K562 (cell line): ENCODE data around the gene TDRD9. TPM values are rescaled to one million over a fixed set of nuclear protein-coding genes. Genes with fewer than 3 reads are reported as not detected.

Experiments
- ATAC-seq: fragments of 200-7000 bp; cut with Tn5 transposase; 3 replicates; pipeline ENCODE4 v1.9.1; 2020; ENCODE audit warnings: moderate library complexity
- BruUV-seq: library from RNA; stranded (reverse); fragments of 400-500 nt; replicated peaks from 2 replicates; lab custom pipeline; 2021; lab: Mats Ljungman, UMichigan
- CTCF ChIA-PET: fragments of 300-600 bp; formaldehyde crosslinking; extraction: SDS; loops from one replicate; lab custom pipeline; 2021; ENCODE audit warnings: low intra/inter-chr PET ratio; lab: Yijun Ruan, JAX
- POLR2A ChIA-PET: fragments of 300-600, 350-650 bp; sonication (Branson Sonifier 250); formaldehyde crosslinking; extraction: SDS; loops from one replicate; lab custom pipeline; 2021; ENCODE audit warnings: antibody characterized with exemption, inconsistent platforms; lab: Yijun Ruan, JAX
- DNase-seq, 4 experiments: peaks; one replicate each; pipeline versions ENCODE4 v3.0.0 to v3.0.0-alpha.2; 2011 to 2018; ENCODE audit warnings: low spot score in 3 of 4, mixed read lengths in 3 of 4; ENCODE audit errors: extremely low read depth in 1 of 4
- FAIRE-seq: peaks from 2 replicates; lab custom pipeline; 2011; peaks lifted over from hg19 to GRCh38; lab: Jason Lieb, UNC
- H2AFZ ChIP-seq: 2 replicates; pipeline ENCODE4 v1.6.0; 2011; ENCODE audit warnings: low read depth, low read length, control low read depth, inconsistent platforms
- H3K27ac ChIP-seq: fragments of 200-600 bp; 3 replicates; pipeline ENCODE4 v1.8.0; 2011; ENCODE audit warnings: low read depth, mild to moderate bottlenecking, control low read depth, inconsistent platforms, low read length, moderate library complexity, mixed read lengths; ENCODE audit errors: extremely low read depth
- H3K27me3 ChIP-seq, 2 experiments: fragments of 300-600 bp in 1 of 2; 2 replicates in 1 of 2; 3 replicates in 1 of 2; pipeline versions ENCODE4 v1.6.0 to v1.8.0; 2011; ENCODE audit warnings: inconsistent platforms in 2 of 2, low read length in 2 of 2, mild to moderate bottlenecking in 1 of 2, mixed read lengths in 1 of 2, moderate library complexity in 1 of 2; ENCODE audit not compliant: control insufficient read depth in 2 of 2, insufficient read depth in 2 of 2
- H3K36me3 ChIP-seq: fragments of 300-600 bp; 3 replicates; pipeline ENCODE4 v1.8.0; 2011; ENCODE audit warnings: mild to moderate bottlenecking, low read length, inconsistent platforms; ENCODE audit not compliant: control insufficient read depth, insufficient read depth
- H3K4me1 ChIP-seq, 2 experiments: fragments of 200-600 bp in 1 of 2; replicated peaks in 1 of 2; 2 replicates in 1 of 2; 3 replicates in 1 of 2; pipeline versions ENCODE4 v1.5.1 to v1.8.0; 2011; ENCODE audit warnings: inconsistent platforms in 2 of 2, low read length in 2 of 2, mild to moderate bottlenecking in 1 of 2, mixed read lengths in 1 of 2, moderate library complexity in 1 of 2; ENCODE audit not compliant: control insufficient read depth in 2 of 2, insufficient read depth in 2 of 2
- H3K4me2 ChIP-seq: 2 replicates; pipeline ENCODE4 v1.6.1; 2011; ENCODE audit warnings: low read length, control low read depth, inconsistent platforms, mixed read lengths; ENCODE audit not compliant: insufficient read depth
- H3K4me3 ChIP-seq: fragments of 200-600 bp; sonication (generic), shearing (Covaris generic); 2 replicates; pipeline ENCODE4 v1.5.1; 2016; ENCODE audit warnings: control low read depth, inconsistent platforms
- H3K79me2 ChIP-seq: fragments of 200-600 bp; 3 replicates; pipeline ENCODE4 v1.8.0; 2011; ENCODE audit warnings: low read length, inconsistent platforms; ENCODE audit not compliant: control insufficient read depth, insufficient read depth
- H3K9ac ChIP-seq, 2 experiments: 2 replicates each; pipeline versions ENCODE4 v1.6.0 to v1.6.1; 2011; ENCODE audit warnings: low read depth in 2 of 2, low read length in 2 of 2, control low read depth in 1 of 2, inconsistent platforms in 1 of 2, mild to moderate bottlenecking in 1 of 2, mixed read lengths in 1 of 2; ENCODE audit not compliant: insufficient read depth in 1 of 2
- H3K9me1 ChIP-seq: one replicate; pipeline ENCODE4 v1.6.0; 2011; ENCODE audit warnings: inconsistent platforms, mild to moderate bottlenecking, low read length, moderate library complexity; ENCODE audit not compliant: control insufficient read depth, insufficient read depth
- H3K9me3 ChIP-seq: replicated peaks from 2 replicates; pipeline ENCODE4 v1.5.1; 2011; ENCODE audit warnings: low read depth, low read length, inconsistent platforms; ENCODE audit not compliant: control insufficient read depth, insufficient read depth
- H4K20me1 ChIP-seq: replicated peaks from 2 replicates; pipeline ENCODE4 v1.6.1; 2011; ENCODE audit warnings: low read length, inconsistent platforms, mixed read lengths; ENCODE audit not compliant: control insufficient read depth, insufficient read depth
- CTCFL ChIP-seq: IDR thresholded peaks from 2 replicates; pipeline ENCODE4 v1.6.1; 2011; ENCODE audit warnings: borderline replicate concordance, low read depth, mild to moderate bottlenecking, moderate library complexity, low read length; ENCODE audit not compliant: insufficient read depth, poor library complexity, severe bottlenecking
- ELF2 ChIP-seq: fragments of 250-450 bp; sonication (Bioruptor Pico); IDR thresholded peaks from 2 replicates; pipeline ENCODE4 v1.5.0; 2021; ENCODE audit warnings: mild to moderate bottlenecking
- GTF2B ChIP-seq: IDR thresholded peaks from 2 replicates; pipeline ENCODE4 v1.6.1; 2011; ENCODE audit not compliant: insufficient read length; ENCODE audit errors: extremely low read depth
- JUN ChIP-seq, 2 experiments: sonication (generic) in 1 of 2; formaldehyde crosslinking in 1 of 2; IDR thresholded peaks; 2 replicates each; pipeline versions ENCODE4 v1.6.1 to v1.8.0; 2012 to 2022; ENCODE audit warnings: borderline replicate concordance in 2 of 2, mild to moderate bottlenecking in 2 of 2, improper control_type of control experiment in 1 of 2, low read depth in 1 of 2, low read length in 1 of 2, missing genetic modification reagents in 1 of 2
- MTF1 ChIP-seq: fragments of 250-450 bp; sonication (Bioruptor Pico); IDR thresholded peaks from 2 replicates; pipeline ENCODE4 v1.9.0; 2021; ENCODE audit warnings: moderate library complexity, mild to moderate bottlenecking, inconsistent platforms, borderline replicate concordance
- ZBTB34 ChIP-seq: fragments of 250-450 bp; sonication (Bioruptor Pico); IDR thresholded peaks from 2 replicates; pipeline ENCODE4 v1.8.0; 2021; ENCODE audit warnings: mild to moderate bottlenecking, moderate library complexity
- ZNF121 ChIP-seq: sonication (generic); formaldehyde crosslinking; conservative IDR thresholded peaks from 2 replicates; pipeline ENCODE4 v1.8.0; 2022; ENCODE audit warnings: missing genetic modification reagents
- ZNF507 ChIP-seq: conservative IDR thresholded peaks from 2 replicates; pipeline ENCODE4 v1.6.1; 2017; ENCODE audit warnings: missing genetic modification characterization, missing compliant biosample characterization
- ZSCAN32 ChIP-seq: fragments of 450-650 bp; formaldehyde crosslinking; IDR thresholded peaks from 2 replicates; pipeline ENCODE4 v1.4.0; 2020; ENCODE audit warnings: mild to moderate bottlenecking, moderate library complexity
- WGBS: fragments of 100-300 bp; shearing (Covaris generic); methylation state at CpG from one replicate; pipeline ENCODE4 v1.1.6; 2016; ENCODE audit warnings: low coverage, mixed read lengths; ENCODE audit not compliant: insufficient coverage; ENCODE audit errors: missing lambda C conversion rate; 5-methylcytosine and 5-hydroxymethylcytosine counted together
- in situ Hi-C: fragments of 300-500 bp; cut with MboI; formaldehyde crosslinking; loops from 4 replicates; pipeline ENCODE4 v1.15.0; 2018; ENCODE audit warnings: inconsistent platforms, mixed read lengths
- intact Hi-C: fragments of 100-400 bp; cut with micrococcal nuclease; formaldehyde crosslinking; loops from 2 replicates; pipeline ENCODE4 v1.14.2; 2022
- polyA plus RNA-seq, 8 experiments: library from polyadenylated mRNA; depleted of rRNA in 4 of 8; stranded (reverse) in 5 of 8; unstranded in 3 of 8; fragments of >200 nt; fragmentation: Nextera tagmentation in 2 of 8; fragmentation: Illumina TruSeq in 1 of 8; extraction: Ambion mirVana in 2 of 8; extraction: Trizol in 1 of 8; gene quantifications; 2 replicates each; pipeline versions ENCODE4 v1.2.1 to v1.2.3, GENCODE V29; 2011 to 2014; ENCODE audit warnings: inconsistent platforms in 1 of 8, missing spikeins in 1 of 8
- total RNA-seq, 7 experiments: library from RNA; depleted of rRNA in 6 of 7; stranded (reverse); fragments of >200 nt in 6 of 7; fragmentation: Illumina TruSeq in 2 of 7; extraction: Trizol in 2 of 7; gene quantifications; 2 replicates each; pipeline versions ENCODE4 v1.2.1 to v1.2.3, GENCODE V29; 2011 to 2021; ENCODE audit warnings: low replicate concordance in 1 of 7
- TF ChIP-seq, protein P1 (sequence below): fragments of 450-650 bp; IDR thresholded peaks from 2 replicates; pipeline ENCODE4 v1.6.1; 2016; ENCODE audit warnings: missing biosample characterization, missing genetic modification characterization
- TF ChIP-seq, protein P2 (sequence below): sonication (generic); formaldehyde crosslinking; IDR thresholded peaks from 2 replicates; pipeline ENCODE4 v1.8.0; 2022; ENCODE audit warnings: missing genetic modification reagents, mild to moderate bottlenecking, borderline replicate concordance

Gene TDRD9
- total and polyA plus RNA-seq, 9 of the 15 experiments (the other 6 are each of a cell fraction or from before 2014, with no cell fraction given) = 0.04 to 0.14 (median 0.04) TPM; not detected in 5

DNA sequence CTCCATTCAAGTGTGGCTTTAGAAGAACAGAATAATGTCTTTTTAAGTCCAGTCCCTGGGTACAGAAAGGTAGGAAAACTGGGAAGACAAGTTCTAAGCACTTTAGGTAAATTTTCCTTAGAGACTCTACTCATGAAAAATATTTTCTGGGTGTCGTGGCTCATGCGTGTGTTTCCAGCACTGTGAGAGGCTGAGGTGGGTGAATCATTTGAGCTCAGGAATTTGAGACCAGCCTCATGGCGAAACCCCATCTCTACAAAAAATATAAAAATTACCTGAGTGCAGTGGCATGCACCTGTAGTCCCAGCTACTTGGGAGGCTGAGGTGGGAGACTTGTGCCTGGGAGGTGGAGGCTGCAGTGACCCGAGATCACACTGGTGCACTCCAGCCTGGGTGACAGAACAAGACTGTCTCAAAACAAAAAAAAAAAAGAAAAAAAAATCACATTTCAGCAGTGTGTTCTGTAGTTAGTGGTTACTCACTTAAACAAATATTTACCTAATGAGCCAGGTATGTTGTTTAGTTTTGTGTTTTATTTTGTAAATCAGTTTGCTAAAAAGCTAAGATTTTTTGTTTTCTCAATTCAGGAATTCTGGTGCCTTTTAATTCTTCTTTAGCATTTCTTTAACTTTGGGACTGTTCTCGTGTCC is 66.4 kb downstream of the TDRD9 start:
- POLR2A ChIA-PET = interaction anchor here (0.6 kb wide), 1 partner anchor 11 kb away, joined by 3 read pairs; no protein-coding TSS in a partner anchor
- Histone ChIP-seq H3K27ac (no peak overlapping the region), H3K4me2 (no peak overlapping the region)

More for the DNA sequence above, 66.4 kb downstream of the TDRD9 start:
- no peaks in the 10 kb centered on the region for H3K4me1 ChIP-seq
- TF ChIP-seq JUN (IDR thresholded peaks at IDR 0.05; ENCODE audit: borderline replicate concordance, low read depth, low read length) (no peak), JUN (CRISPR knock-in tag; IDR thresholded peaks at IDR 0.05; ENCODE audit: borderline replicate concordance) (no peak), GTF2B (no peak), ZBTB34 (CRISPR knock-in tag) (no peak), CTCFL (no peak), ZNF121 (CRISPR knock-in tag) (no peak), ZSCAN32 (CRISPR knock-in tag) (no peak), MTF1 (CRISPR knock-in tag) (no peak), ELF2 (CRISPR knock-in tag) (no peak), ZNF507 (tag) (no peak)
- TF ChIP-seq, protein P1, sequence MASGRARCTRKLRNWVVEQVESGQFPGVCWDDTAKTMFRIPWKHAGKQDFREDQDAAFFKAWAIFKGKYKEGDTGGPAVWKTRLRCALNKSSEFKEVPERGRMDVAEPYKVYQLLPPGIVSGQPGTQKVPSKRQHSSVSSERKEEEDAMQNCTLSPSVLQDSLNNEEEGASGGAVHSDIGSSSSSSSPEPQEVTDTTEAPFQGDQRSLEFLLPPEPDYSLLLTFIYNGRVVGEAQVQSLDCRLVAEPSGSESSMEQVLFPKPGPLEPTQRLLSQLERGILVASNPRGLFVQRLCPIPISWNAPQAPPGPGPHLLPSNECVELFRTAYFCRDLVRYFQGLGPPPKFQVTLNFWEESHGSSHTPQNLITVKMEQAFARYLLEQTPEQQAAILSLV (tag) = no peak
- TF ChIP-seq, protein P2, sequence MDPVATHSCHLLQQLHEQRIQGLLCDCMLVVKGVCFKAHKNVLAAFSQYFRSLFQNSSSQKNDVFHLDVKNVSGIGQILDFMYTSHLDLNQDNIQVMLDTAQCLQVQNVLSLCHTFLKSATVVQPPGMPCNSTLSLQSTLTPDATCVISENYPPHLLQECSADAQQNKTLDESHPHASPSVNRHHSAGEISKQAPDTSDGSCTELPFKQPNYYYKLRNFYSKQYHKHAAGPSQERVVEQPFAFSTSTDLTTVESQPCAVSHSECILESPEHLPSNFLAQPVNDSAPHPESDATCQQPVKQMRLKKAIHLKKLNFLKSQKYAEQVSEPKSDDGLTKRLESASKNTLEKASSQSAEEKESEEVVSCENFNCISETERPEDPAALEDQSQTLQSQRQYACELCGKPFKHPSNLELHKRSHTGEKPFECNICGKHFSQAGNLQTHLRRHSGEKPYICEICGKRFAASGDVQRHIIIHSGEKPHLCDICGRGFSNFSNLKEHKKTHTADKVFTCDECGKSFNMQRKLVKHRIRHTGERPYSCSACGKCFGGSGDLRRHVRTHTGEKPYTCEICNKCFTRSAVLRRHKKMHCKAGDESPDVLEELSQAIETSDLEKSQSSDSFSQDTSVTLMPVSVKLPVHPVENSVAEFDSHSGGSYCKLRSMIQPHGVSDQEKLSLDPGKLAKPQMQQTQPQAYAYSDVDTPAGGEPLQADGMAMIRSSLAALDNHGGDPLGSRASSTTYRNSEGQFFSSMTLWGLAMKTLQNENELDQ (CRISPR knock-in tag) = no peak
- TF ChIP-seq, all 486 proteins: peak for 0
- Histone ChIP-seq H3K9me3 (no peaks in the 10 kb centered on the region), H3K9me1 (no peaks in the 10 kb centered on the region), H3K4me3 (no peak overlapping the region), H3K9ac (no peak overlapping the region), H3K79me2 (no peaks in the 10 kb centered on the region), H3K27me3 (peaks cover 6 to 26% of the 10 kb centered on the region in 2 experiments; a peak in 3 of 5 replicates), H4K20me1 (no peaks in the 10 kb centered on the region; the same call in 1 of the 2 replicates), H3K36me3 (no peaks in the 10 kb centered on the region), H2AFZ (no peak overlapping the region)
- ATAC-seq = no peak
- no peak for DNase-seq
- WGBS = 3% methylated on average over 5 of the region's 5 CpGs
- no TSS peak for BruUV-seq
- FAIRE-seq = no peak
- in situ Hi-C loops (no loop called here), intact Hi-C loops (no loop called here)
- CTCF ChIA-PET = no interaction called here
